PFSK-1 (cell line): ENCODE measurements around the gene RPS23.

Experiments
- FOXP2 ChIP-seq: optimal IDR thresholded peaks from 2 replicates; pipeline ENCODE3; 2011; ENCODE audit warnings: borderline replicate concordance, control low read depth, inconsistent platforms; ENCODE audit not compliant: insufficient read depth; ENCODE audit errors: extremely low read length, extremely low read depth
- POLR2AphosphoS5 ChIP-seq: IDR thresholded peaks from 2 replicates; pipeline ENCODE4 v1.6.1; 2012; ENCODE audit warnings: low read depth, mild to moderate bottlenecking, control low read depth, low read length, moderate library complexity
- SIN3A ChIP-seq: IDR thresholded peaks from 2 replicates; pipeline ENCODE4 v1.6.1; 2012; ENCODE audit warnings: mild to moderate bottlenecking, low read length, moderate library complexity, borderline replicate concordance; ENCODE audit not compliant: insufficient read depth
- TAF1 ChIP-seq: IDR thresholded peaks from 2 replicates; pipeline ENCODE4 v1.6.1; 2012; ENCODE audit warnings: low read length, control low read depth, borderline replicate concordance; ENCODE audit not compliant: insufficient read depth
- TF ChIP-seq, protein P1 (sequence below), 2 experiments: IDR thresholded peaks; 2 replicates each; pipeline versions ENCODE4 v1.6.1 to v1.8.0; 2011 to 2012; ENCODE audit warnings: low read depth in 2 of 2, low read length in 2 of 2, control low read depth in 1 of 2, inconsistent platforms in 1 of 2, mild to moderate bottlenecking in 1 of 2, moderate library complexity in 1 of 2; ENCODE audit not compliant: insufficient read depth in 1 of 2

RPS23 gene

DNA sequence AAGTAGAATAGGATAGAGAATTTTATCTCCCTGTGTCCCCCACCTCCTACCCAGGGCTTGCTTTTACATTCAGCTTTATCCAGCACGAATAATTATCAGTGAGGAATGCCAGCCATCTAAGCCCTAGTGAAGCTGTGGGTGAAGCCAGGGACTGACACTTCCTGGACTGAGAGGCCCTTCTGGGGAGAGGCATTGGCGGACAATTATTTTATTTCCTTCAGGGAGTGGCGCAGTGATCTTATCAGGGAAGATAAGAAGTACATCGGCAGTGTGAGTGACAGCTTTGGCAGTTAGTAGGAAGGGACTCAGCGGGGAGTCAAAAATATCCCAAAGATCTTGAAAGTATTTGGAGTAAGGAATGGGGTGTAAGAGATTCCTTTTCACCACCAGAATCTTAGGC is 34.9 kb upstream of the RPS23 start:
- TF ChIP-seq, protein P1, sequence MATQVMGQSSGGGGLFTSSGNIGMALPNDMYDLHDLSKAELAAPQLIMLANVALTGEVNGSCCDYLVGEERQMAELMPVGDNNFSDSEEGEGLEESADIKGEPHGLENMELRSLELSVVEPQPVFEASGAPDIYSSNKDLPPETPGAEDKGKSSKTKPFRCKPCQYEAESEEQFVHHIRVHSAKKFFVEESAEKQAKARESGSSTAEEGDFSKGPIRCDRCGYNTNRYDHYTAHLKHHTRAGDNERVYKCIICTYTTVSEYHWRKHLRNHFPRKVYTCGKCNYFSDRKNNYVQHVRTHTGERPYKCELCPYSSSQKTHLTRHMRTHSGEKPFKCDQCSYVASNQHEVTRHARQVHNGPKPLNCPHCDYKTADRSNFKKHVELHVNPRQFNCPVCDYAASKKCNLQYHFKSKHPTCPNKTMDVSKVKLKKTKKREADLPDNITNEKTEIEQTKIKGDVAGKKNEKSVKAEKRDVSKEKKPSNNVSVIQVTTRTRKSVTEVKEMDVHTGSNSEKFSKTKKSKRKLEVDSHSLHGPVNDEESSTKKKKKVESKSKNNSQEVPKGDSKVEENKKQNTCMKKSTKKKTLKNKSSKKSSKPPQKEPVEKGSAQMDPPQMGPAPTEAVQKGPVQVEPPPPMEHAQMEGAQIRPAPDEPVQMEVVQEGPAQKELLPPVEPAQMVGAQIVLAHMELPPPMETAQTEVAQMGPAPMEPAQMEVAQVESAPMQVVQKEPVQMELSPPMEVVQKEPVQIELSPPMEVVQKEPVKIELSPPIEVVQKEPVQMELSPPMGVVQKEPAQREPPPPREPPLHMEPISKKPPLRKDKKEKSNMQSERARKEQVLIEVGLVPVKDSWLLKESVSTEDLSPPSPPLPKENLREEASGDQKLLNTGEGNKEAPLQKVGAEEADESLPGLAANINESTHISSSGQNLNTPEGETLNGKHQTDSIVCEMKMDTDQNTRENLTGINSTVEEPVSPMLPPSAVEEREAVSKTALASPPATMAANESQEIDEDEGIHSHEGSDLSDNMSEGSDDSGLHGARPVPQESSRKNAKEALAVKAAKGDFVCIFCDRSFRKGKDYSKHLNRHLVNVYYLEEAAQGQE (IDR thresholded peaks at IDR 0.05; ENCODE audit: insufficient read depth in 1 of 2, low read depth in 2 of 2, low read length in 2 of 2), result no peak
- no peak for TF ChIP-seq POLR2AphosphoS5
- no peak for TF ChIP-seq FOXP2

DNA sequence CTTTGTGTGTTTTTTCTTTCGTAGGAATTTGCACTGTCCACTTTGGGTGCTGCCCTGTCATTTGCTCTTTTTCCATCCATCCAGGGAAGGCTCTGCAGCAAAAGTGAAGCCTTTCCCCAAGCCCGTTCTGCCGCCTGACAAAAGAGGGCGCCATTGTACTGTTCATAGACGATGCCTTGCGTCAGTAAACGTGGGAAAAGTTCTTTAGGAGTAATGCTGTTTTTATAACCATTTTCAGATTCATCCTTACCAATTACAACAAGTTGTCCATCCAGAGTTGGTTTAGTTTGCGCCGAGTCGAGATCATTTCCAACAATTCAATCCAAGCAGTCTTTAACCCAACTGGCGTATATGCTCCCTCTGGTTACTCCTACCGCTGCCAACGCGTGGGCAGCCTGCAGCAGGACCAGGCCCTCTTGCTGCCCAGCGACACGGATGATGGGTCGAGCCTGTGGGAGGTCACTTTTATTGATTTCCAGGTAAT is 34.3 kb upstream of the RPS23 start:
- no peak for TF ChIP-seq TAF1
- no peak for TF ChIP-seq FOXP2
- TF ChIP-seq, protein P1 (IDR thresholded peaks at IDR 0.05; ENCODE audit: insufficient read depth in 1 of 2, low read depth in 2 of 2, low read length in 2 of 2), result no peak
- TF ChIP-seq POLR2AphosphoS5, result no peak

DNA sequence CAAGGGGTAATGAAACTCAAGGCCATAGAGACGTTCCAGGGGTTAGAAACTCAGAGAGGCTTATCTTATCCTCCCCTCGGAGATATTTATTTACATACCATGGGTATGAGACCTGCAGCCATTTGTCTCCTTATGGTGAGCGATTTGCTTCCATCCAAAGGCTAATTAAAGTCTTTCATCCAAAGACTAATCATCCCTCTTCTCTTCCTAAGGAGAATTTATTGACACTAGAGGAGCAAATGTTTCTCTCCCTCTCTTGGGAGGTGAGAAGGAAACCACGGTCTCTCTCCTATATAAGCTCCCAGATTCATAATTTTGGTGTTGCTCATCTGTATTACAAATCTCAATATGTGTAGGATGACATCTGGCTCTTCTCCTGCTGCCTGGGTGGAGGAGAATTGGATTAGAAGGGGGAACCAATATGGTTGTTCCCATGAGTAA is 31.0 kb upstream of the RPS23 start:
- TF ChIP-seq POLR2AphosphoS5, result no peak
- TF ChIP-seq SIN3A, result no peak
- TF ChIP-seq, protein P1 (IDR thresholded peaks at IDR 0.05; ENCODE audit: insufficient read depth in 1 of 2, low read depth in 2 of 2, low read length in 2 of 2), result no peak
- no peak for TF ChIP-seq TAF1
- no peak for TF ChIP-seq FOXP2

DNA sequence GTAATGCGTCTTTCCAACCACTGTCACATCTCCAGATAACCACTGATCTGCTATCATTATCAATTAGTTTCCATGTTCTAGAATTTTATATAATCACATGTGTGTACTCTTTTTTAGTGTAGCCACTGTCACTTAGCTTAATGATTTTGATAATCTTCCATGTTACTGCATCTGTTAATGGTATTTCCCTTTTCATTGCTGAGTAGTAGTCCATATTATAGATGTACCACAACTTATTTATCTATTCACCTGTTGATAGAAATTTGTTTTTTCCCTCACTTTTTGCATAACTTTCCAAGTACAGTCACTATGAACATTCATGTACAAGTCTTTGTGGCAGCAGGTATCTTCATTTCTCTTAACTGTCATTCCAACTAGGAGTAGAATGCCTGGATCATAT is 30.3 kb upstream of the RPS23 start:
- TF ChIP-seq, protein P1 (IDR thresholded peaks at IDR 0.05; ENCODE audit: insufficient read depth in 1 of 2, low read depth in 2 of 2, low read length in 2 of 2), result no peak
- no peak for TF ChIP-seq FOXP2
- TF ChIP-seq SIN3A, result no peak

DNA sequence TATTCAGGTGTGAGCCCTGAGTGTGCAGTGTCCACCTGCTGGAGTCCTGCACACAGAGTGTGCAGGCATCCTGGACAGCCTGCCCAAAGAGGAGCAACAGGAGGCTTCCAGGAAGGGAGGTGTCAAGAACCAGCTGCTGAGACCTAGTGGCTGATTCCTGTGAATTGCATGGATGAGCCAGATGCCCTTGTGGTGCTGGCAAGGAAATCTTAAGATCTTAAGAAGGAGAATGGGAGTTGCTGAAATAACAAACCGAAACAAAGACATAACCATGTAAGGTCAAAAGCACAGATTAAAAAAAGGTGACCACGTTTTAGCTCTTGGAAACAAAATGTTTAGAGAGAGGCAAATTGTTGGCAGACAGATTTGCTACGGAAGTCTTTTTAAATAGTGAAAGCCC is 29.3 kb upstream of the RPS23 start:
- TF ChIP-seq, protein P1 (IDR thresholded peaks at IDR 0.05; ENCODE audit: insufficient read depth in 1 of 2, low read depth in 2 of 2, low read length in 2 of 2), result no peak
- no peak for TF ChIP-seq SIN3A
- TF ChIP-seq TAF1, result no peak
- TF ChIP-seq FOXP2, result no peak
- TF ChIP-seq POLR2AphosphoS5, result no peak
